ENCODE measurements around the gene NELFA.

Gene NELFA

DNA sequence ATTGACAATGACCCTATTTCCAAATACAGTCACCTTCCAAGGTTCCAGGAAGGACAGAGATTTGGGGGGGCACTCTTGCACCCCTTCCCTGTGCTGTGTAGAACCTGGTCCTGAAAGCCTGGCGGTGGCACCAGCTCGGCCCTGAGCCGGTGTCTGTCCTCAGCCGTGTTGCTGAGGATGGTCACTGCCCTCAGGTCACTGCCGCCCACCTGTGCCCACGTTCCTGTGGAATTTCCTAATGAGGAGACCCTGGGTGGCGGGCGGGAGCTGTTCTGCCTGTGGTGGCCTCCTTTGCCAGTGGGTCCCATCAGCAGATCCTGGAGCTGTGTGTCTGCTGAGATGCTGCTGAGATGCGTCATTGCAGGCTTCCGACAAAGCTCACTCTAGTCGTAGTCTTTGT, 32.9 kb downstream of the NELFA start:
- TF ChIP-seq TAF1 (IDR thresholded peaks at IDR 0.05; ENCODE audit: borderline replicate concordance, insufficient read depth, low read length) = no peak
- no peak for TF ChIP-seq POLR2AphosphoS5 (IDR thresholded peaks at IDR 0.05; ENCODE audit: low read depth, low read length)
- TF ChIP-seq SIN3A (IDR thresholded peaks at IDR 0.05; ENCODE audit: borderline replicate concordance, insufficient read depth, low read length) = no peak
- TF ChIP-seq, protein P1, sequence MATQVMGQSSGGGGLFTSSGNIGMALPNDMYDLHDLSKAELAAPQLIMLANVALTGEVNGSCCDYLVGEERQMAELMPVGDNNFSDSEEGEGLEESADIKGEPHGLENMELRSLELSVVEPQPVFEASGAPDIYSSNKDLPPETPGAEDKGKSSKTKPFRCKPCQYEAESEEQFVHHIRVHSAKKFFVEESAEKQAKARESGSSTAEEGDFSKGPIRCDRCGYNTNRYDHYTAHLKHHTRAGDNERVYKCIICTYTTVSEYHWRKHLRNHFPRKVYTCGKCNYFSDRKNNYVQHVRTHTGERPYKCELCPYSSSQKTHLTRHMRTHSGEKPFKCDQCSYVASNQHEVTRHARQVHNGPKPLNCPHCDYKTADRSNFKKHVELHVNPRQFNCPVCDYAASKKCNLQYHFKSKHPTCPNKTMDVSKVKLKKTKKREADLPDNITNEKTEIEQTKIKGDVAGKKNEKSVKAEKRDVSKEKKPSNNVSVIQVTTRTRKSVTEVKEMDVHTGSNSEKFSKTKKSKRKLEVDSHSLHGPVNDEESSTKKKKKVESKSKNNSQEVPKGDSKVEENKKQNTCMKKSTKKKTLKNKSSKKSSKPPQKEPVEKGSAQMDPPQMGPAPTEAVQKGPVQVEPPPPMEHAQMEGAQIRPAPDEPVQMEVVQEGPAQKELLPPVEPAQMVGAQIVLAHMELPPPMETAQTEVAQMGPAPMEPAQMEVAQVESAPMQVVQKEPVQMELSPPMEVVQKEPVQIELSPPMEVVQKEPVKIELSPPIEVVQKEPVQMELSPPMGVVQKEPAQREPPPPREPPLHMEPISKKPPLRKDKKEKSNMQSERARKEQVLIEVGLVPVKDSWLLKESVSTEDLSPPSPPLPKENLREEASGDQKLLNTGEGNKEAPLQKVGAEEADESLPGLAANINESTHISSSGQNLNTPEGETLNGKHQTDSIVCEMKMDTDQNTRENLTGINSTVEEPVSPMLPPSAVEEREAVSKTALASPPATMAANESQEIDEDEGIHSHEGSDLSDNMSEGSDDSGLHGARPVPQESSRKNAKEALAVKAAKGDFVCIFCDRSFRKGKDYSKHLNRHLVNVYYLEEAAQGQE (IDR thresholded peaks at IDR 0.05; ENCODE audit: insufficient read depth in 1 of 2, low read depth in 2 of 2, low read length in 2 of 2) = no peak
- TF ChIP-seq FOXP2 (optimal IDR thresholded peaks at IDR 0.05; ENCODE audit: borderline replicate concordance, extremely low read depth, extremely low read length, insufficient read depth) = no peak

- TF ChIP-seq TAF1 (IDR thresholded peaks at IDR 0.05; ENCODE audit: borderline replicate concordance, insufficient read depth, low read length) (no peak), FOXP2 (optimal IDR thresholded peaks at IDR 0.05; ENCODE audit: borderline replicate concordance, extremely low read depth, extremely low read length, insufficient read depth) (no peak), POLR2AphosphoS5 (IDR thresholded peaks at IDR 0.05; ENCODE audit: low read depth, low read length) (no peak)
These were observed 33.4 kb downstream of the NELFA start for GRCh38 chr4:1975391-1975801.

GRCh38 chr4:1974840-1975239, 33.9 kb downstream of the NELFA start:
- TF ChIP-seq SIN3A (IDR thresholded peaks at IDR 0.05; ENCODE audit: borderline replicate concordance, insufficient read depth, low read length) = no peak
- no peak for TF ChIP-seq TAF1 (IDR thresholded peaks at IDR 0.05; ENCODE audit: borderline replicate concordance, insufficient read depth, low read length)
- no peak for TF ChIP-seq FOXP2 (optimal IDR thresholded peaks at IDR 0.05; ENCODE audit: borderline replicate concordance, extremely low read depth, extremely low read length, insufficient read depth)
- TF ChIP-seq, protein P1 (IDR thresholded peaks at IDR 0.05; ENCODE audit: insufficient read depth in 1 of 2, low read depth in 2 of 2, low read length in 2 of 2) = no peak
- no peak for TF ChIP-seq POLR2AphosphoS5 (IDR thresholded peaks at IDR 0.05; ENCODE audit: low read depth, low read length)

GRCh38 chr4:1973661-1974060, 35.1 kb downstream of the NELFA start:
- TF ChIP-seq TAF1 (IDR thresholded peaks at IDR 0.05; ENCODE audit: borderline replicate concordance, insufficient read depth, low read length) (no peak), SIN3A (IDR thresholded peaks at IDR 0.05; ENCODE audit: borderline replicate concordance, insufficient read depth, low read length) (no peak), POLR2AphosphoS5 (IDR thresholded peaks at IDR 0.05; ENCODE audit: low read depth, low read length) (no peak), FOXP2 (optimal IDR thresholded peaks at IDR 0.05; ENCODE audit: borderline replicate concordance, extremely low read depth, extremely low read length, insufficient read depth) (no peak)
- TF ChIP-seq, protein P1 (IDR thresholded peaks at IDR 0.05; ENCODE audit: insufficient read depth in 1 of 2, low read depth in 2 of 2, low read length in 2 of 2) = no peak

GRCh38 chr4:1973218-1973617, 35.6 kb downstream of the NELFA start:
- no peak for TF ChIP-seq SIN3A (IDR thresholded peaks at IDR 0.05; ENCODE audit: borderline replicate concordance, insufficient read depth, low read length)
- no peak for TF ChIP-seq POLR2AphosphoS5 (IDR thresholded peaks at IDR 0.05; ENCODE audit: low read depth, low read length)
- no peak for TF ChIP-seq TAF1 (IDR thresholded peaks at IDR 0.05; ENCODE audit: borderline replicate concordance, insufficient read depth, low read length)
- TF ChIP-seq FOXP2 (optimal IDR thresholded peaks at IDR 0.05; ENCODE audit: borderline replicate concordance, extremely low read depth, extremely low read length, insufficient read depth) = no peak
- TF ChIP-seq, protein P1 (IDR thresholded peaks at IDR 0.05; ENCODE audit: insufficient read depth in 1 of 2, low read depth in 2 of 2, low read length in 2 of 2) = no peak

All from PFSK-1 (cell line).